Central memory CD8-positive, alpha-beta T cell (primary cell): ENCODE results near the gene SYNM.
"Not testable (repeated sequence)": the region's sequence is repeated elsewhere in the genome, so short reads cannot be mapped to it uniquely, and the experiment has no call there.

Experiments
- ATAC-seq: fragments of 150-1000 bp; cut with Tn5 transposase; replicated peaks from 2 replicates; pipeline ENCODE4 v1.10.0; 2022; ENCODE audit warnings: mild to moderate bottlenecking, moderate FRiP score, moderate number of reproducible peaks; ENCODE audit not compliant: poor library complexity, severe bottlenecking; ENCODE audit errors: extremely low read depth
- DNase-seq, 2 donors: peaks; one replicate each; pipeline ENCODE4 v3.0.0; 2021; ENCODE audit warnings: low spot score in 2 of 2
- H3K27ac Mint-ChIP-seq: one replicate; pipeline ENCODE4 v1.8.0; 2022; ENCODE audit warnings: low read depth, mild to moderate bottlenecking, moderate library complexity, mixed read lengths
- H3K27me3 Mint-ChIP-seq: one replicate; pipeline ENCODE4 v1.8.0; 2022; ENCODE audit warnings: mixed read lengths
- H3K36me3 Mint-ChIP-seq: one replicate; pipeline ENCODE4 v1.8.0; 2022; ENCODE audit warnings: mild to moderate bottlenecking, moderate library complexity, mixed read lengths; ENCODE audit not compliant: insufficient read depth
- H3K4me1 Mint-ChIP-seq: one replicate; pipeline ENCODE4 v1.8.0; 2022; ENCODE audit warnings: mixed read lengths
- H3K4me3 Mint-ChIP-seq: one replicate; pipeline ENCODE4 v1.8.0; 2022; ENCODE audit warnings: mild to moderate bottlenecking, moderate library complexity, mixed read lengths
- H3K9me3 Mint-ChIP-seq: one replicate; pipeline ENCODE4 v1.8.0; 2022; ENCODE audit warnings: mixed read lengths

SYNM gene

GRCh38 chr15:99104788-99105513 lies at the start of gene SYNM:
Gene SYNM (plus strand): TSS chr15:99105080. CDS start chr15:99105200, 120 bp downstream.
- no peak for ATAC-seq
- Mint-ChIP-seq H3K27ac (peak within 1 kb of the TSS; percentile 89), H3K9me3 (no peaks in the 10 kb centered on the region), H3K27me3 (peaks cover 44% of the 10 kb centered on the region), H3K36me3 (peaks cover 16% of the 10 kb centered on the region), H3K4me1 (peaks cover 9% of the 10 kb centered on the region), H3K4me3 (peak within 1 kb of the TSS; percentile 70)
- peak in 1 of 2 donors; percentile 19 for DNase-seq

- no peak for ATAC-seq
- Mint-ChIP-seq H3K27me3 (peaks cover 53% of the 10 kb centered on the region), H3K4me3 (no peak overlapping the region), H3K9me3 (no peaks in the 10 kb centered on the region), H3K4me1 (no peaks in the 10 kb centered on the region), H3K27ac (no peak overlapping the region), H3K36me3 (no peaks in the 10 kb centered on the region)
- DNase-seq: no peak
Measured at GRCh38 chr15:99055555-99056134, 49.2 kb upstream of the SYNM start.

- no peaks in the 10 kb centered on the region for H3K36me3 Mint-ChIP-seq
- ATAC-seq: no peak
- no peaks in the 10 kb centered on the region for H3K4me1 Mint-ChIP-seq
- H3K27me3 Mint-ChIP-seq: peaks cover 67% of the 10 kb centered on the region
- no peaks in the 10 kb centered on the region for H3K9me3 Mint-ChIP-seq
- no peak overlapping the region for H3K4me3 Mint-ChIP-seq
- no peak overlapping the region for H3K27ac Mint-ChIP-seq
- DNase-seq: no peak
Measured at GRCh38 chr15:99057020-99057419, 47.9 kb upstream of the SYNM start.

GRCh38 chr15:99057697-99058420 lies 47.0 kb upstream of the SYNM start:
- no peaks in the 10 kb centered on the region for H3K4me1 Mint-ChIP-seq
- no peak for ATAC-seq
- no peaks in the 10 kb centered on the region for H3K9me3 Mint-ChIP-seq
- H3K4me3 Mint-ChIP-seq: peak overlapping the region; percentile 52
- peaks cover 70% of the 10 kb centered on the region for H3K27me3 Mint-ChIP-seq
- H3K36me3 Mint-ChIP-seq: no peaks in the 10 kb centered on the region
- H3K27ac Mint-ChIP-seq: no peak overlapping the region
- DNase-seq: no peak

GRCh38 chr15:99058421-99058870 lies 46.4 kb upstream of the SYNM start:
- no peak for DNase-seq
- no peak for ATAC-seq

GRCh38 chr15:99059010-99059981 lies 45.6 kb upstream of the SYNM start:
- Mint-ChIP-seq H3K4me1 (no peaks in the 10 kb centered on the region), H3K27me3 (peaks cover 83% of the 10 kb centered on the region), H3K27ac (no peak overlapping the region), H3K9me3 (no peaks in the 10 kb centered on the region), H3K36me3 (no peaks in the 10 kb centered on the region), H3K4me3 (peak overlapping the region; percentile 52)
- ATAC-seq: peak; percentile 40
- peak in 1 of 2 donors; percentile 17 for DNase-seq

More at GRCh38 chr15:99058421-99058870, 46.4 kb upstream of the SYNM start:
- Mint-ChIP-seq H3K27me3 (peaks cover 75% of the 10 kb centered on the region), H3K4me1 (no peaks in the 10 kb centered on the region), H3K36me3 (no peaks in the 10 kb centered on the region), H3K9me3 (no peaks in the 10 kb centered on the region), H3K4me3 (peak overlapping the region; percentile 52), H3K27ac (no peak overlapping the region)

GRCh38 chr15:99060186-99060585 lies 44.7 kb upstream of the SYNM start:
- not testable (repeated sequence) for DNase-seq, H3K36me3 Mint-ChIP-seq, H3K4me1 Mint-ChIP-seq, H3K9me3 Mint-ChIP-seq, ATAC-seq, H3K27ac Mint-ChIP-seq
- H3K4me3 Mint-ChIP-seq: peak overlapping the region; percentile 16
- peaks cover 85% of the 10 kb centered on the region for H3K27me3 Mint-ChIP-seq

GRCh38 chr15:99062226-99062625 lies 42.7 kb upstream of the SYNM start:
- H3K36me3 Mint-ChIP-seq: no peaks in the 10 kb centered on the region
- H3K27ac Mint-ChIP-seq: no peak overlapping the region
- H3K4me1 Mint-ChIP-seq: no peaks in the 10 kb centered on the region
- DNase-seq (no peak), ATAC-seq (no peak)
- no peak overlapping the region for H3K4me3 Mint-ChIP-seq
- H3K27me3 Mint-ChIP-seq: peaks cover 79% of the 10 kb centered on the region
- no peaks in the 10 kb centered on the region for H3K9me3 Mint-ChIP-seq

GRCh38 chr15:99068186-99068585 lies 36.7 kb upstream of the SYNM start:
- no peaks in the 10 kb centered on the region for H3K4me1 Mint-ChIP-seq
- H3K27ac Mint-ChIP-seq: no peak overlapping the region
- no peaks in the 10 kb centered on the region for H3K36me3 Mint-ChIP-seq
- no peak overlapping the region for H3K4me3 Mint-ChIP-seq
- H3K9me3 Mint-ChIP-seq: no peaks in the 10 kb centered on the region
- ATAC-seq (no peak), DNase-seq (no peak)
- H3K27me3 Mint-ChIP-seq: peaks cover 29% of the 10 kb centered on the region

- Mint-ChIP-seq H3K4me3 (no peak overlapping the region), H3K27ac (no peak overlapping the region), H3K36me3 (no peaks in the 10 kb centered on the region), H3K4me1 (no peaks in the 10 kb centered on the region), H3K27me3 (peaks cover 9% of the 10 kb centered on the region), H3K9me3 (no peaks in the 10 kb centered on the region)
- DNase-seq (no peak), ATAC-seq (no peak)
Measured at GRCh38 chr15:99070208-99070607, 34.7 kb upstream of the SYNM start.

GRCh38 chr15:99071091-99071680 lies 33.7 kb upstream of the SYNM start:
- H3K4me1 Mint-ChIP-seq: no peaks in the 10 kb centered on the region
- no peak for DNase-seq
- H3K36me3 Mint-ChIP-seq: no peaks in the 10 kb centered on the region
- H3K27ac Mint-ChIP-seq: no peak overlapping the region
- H3K9me3 Mint-ChIP-seq: no peaks in the 10 kb centered on the region
- no peak for ATAC-seq
- H3K27me3 Mint-ChIP-seq: peaks cover 7% of the 10 kb centered on the region
- no peak overlapping the region for H3K4me3 Mint-ChIP-seq
